Mesothelial cell of epicardium (in vitro differentiated cells): Measurements from ENCODE around the gene USP1. TPM values are rescaled to one million over a fixed set of nuclear protein-coding genes. Genes with fewer than 3 reads are reported as not detected.

ENCODE experiments used
- DNase-seq, 2 experiments: peaks; one replicate each; pipeline ENCODE4 v3.0.0; 2021; ENCODE audit warnings: low spot score in 2 of 2; ENCODE audit not compliant: unreplicated experiment in 2 of 2
- H3K27ac Mint-ChIP-seq: 2 replicates; pipeline ENCODE4 v1.8.0; 2021; ENCODE audit warnings: mixed read lengths
- H3K27me3 Mint-ChIP-seq: 2 replicates; pipeline ENCODE4 v1.8.0; 2021; ENCODE audit warnings: low read depth, mixed read lengths
- H3K36me3 Mint-ChIP-seq: 2 replicates; pipeline ENCODE4 v1.8.0; 2021; ENCODE audit warnings: mixed read lengths
- H3K4me1 Mint-ChIP-seq: 2 replicates; pipeline ENCODE4 v1.8.0; 2021; ENCODE audit warnings: mixed read lengths
- H3K4me3 Mint-ChIP-seq: 2 replicates; pipeline ENCODE4 v1.8.0; 2021; ENCODE audit warnings: mild to moderate bottlenecking, moderate library complexity, mixed read lengths
- H3K9me3 Mint-ChIP-seq: 2 replicates; pipeline ENCODE4 v1.8.0; 2021; ENCODE audit warnings: mixed read lengths
- CTCF ChIP-seq: fragments of 200-600 bp; sonication (generic); IDR thresholded peaks from one replicate; pipeline ENCODE4 v1.5.0; 2021; ENCODE audit warnings: antibody characterized with exemption; ENCODE audit not compliant: unreplicated experiment
- total RNA-seq: library from RNA; stranded (reverse); gene quantifications from 3 replicates; pipeline ENCODE4 v1.2.1, GENCODE V29; 2021

The USP1 gene
- total RNA-seq, 1 donor from 2014 or later, result 24.8 TPM

GRCh38 chr1:62417351-62417999, 19.4 kb upstream of the USP1 start:
- Mint-ChIP-seq H3K4me1 (no peaks in the 10 kb centered on the region), H3K9me3 (no peaks in the 10 kb centered on the region), H3K27ac (no peak overlapping the region), H3K27me3 (no peaks in the 10 kb centered on the region), H3K36me3 (no peaks in the 10 kb centered on the region), H3K4me3 (no peak overlapping the region)
- no peak for DNase-seq
- no peak for TF ChIP-seq CTCF

GRCh38 chr1:62420214-62420613, 16.6 kb upstream of the USP1 start:
- no peaks in the 10 kb centered on the region for H3K36me3 Mint-ChIP-seq
- DNase-seq, result no peak
- no peaks in the 10 kb centered on the region for H3K9me3 Mint-ChIP-seq
- H3K4me1 Mint-ChIP-seq, result no peaks in the 10 kb centered on the region
- H3K27me3 Mint-ChIP-seq, result no peaks in the 10 kb centered on the region
- no peak overlapping the region for H3K27ac Mint-ChIP-seq
- TF ChIP-seq CTCF, result no peak
- H3K4me3 Mint-ChIP-seq, result no peak overlapping the region

GRCh38 chr1:62423580-62424242, 13.1 kb upstream of the USP1 start:
- TF ChIP-seq CTCF, result no peak
- H3K36me3 Mint-ChIP-seq, result no peaks in the 10 kb centered on the region
- no peaks in the 10 kb centered on the region for H3K27me3 Mint-ChIP-seq
- H3K4me3 Mint-ChIP-seq, result no peak overlapping the region
- peaks cover 5% of the 10 kb centered on the region for H3K4me1 Mint-ChIP-seq
- DNase-seq, result no peak
- H3K9me3 Mint-ChIP-seq, result peaks cover 3% of the 10 kb centered on the region
- no peak overlapping the region for H3K27ac Mint-ChIP-seq

GRCh38 chr1:62424411-62424810, 12.4 kb upstream of the USP1 start:
- Mint-ChIP-seq H3K4me3 (no peak overlapping the region), H3K27ac (no peak overlapping the region), H3K27me3 (no peaks in the 10 kb centered on the region), H3K9me3 (peaks cover 3% of the 10 kb centered on the region), H3K4me1 (peaks cover 5% of the 10 kb centered on the region), H3K36me3 (no peaks in the 10 kb centered on the region)
- TF ChIP-seq CTCF, result no peak
- no peak for DNase-seq

- Mint-ChIP-seq H3K4me3 (no peak overlapping the region), H3K9me3 (peaks cover 3% of the 10 kb centered on the region), H3K36me3 (no peaks in the 10 kb centered on the region), H3K27ac (no peak overlapping the region), H3K4me1 (peaks cover 5% of the 10 kb centered on the region), H3K27me3 (no peaks in the 10 kb centered on the region)
- TF ChIP-seq CTCF, result no peak
- no peak for DNase-seq
Observed at GRCh38 chr1:62425041-62425440, 11.8 kb upstream of the USP1 start.
